Nasal cavity respiratory epithelium epithelial cell of viscerocranial mucosa (primary cell): ENCODE data around the gene PSME2. TPM values are rescaled to one million over a fixed set of nuclear protein-coding genes. Genes with fewer than 3 reads are reported as not detected.

Experiments
- total RNA-seq: library from RNA; depleted of rRNA; stranded (reverse); fragments of >200 nt; gene quantifications from 2 replicates; pipeline ENCODE4 v1.2.3, GENCODE V29; 2014

PSME2 gene
- total RNA-seq, 1 donor from 2014 or later = 51.0 TPM

Other genes starting within 250 kb of the PSME2 start
- 35.2 and 37.6 TPM in 2 replicates for gene DHRS4, start 192.8 kb downstream of the PSME2 start, total RNA-seq
- 13.7 and 16.7 TPM in 2 replicates for gene DHRS4L2, start 157.7 kb downstream of the PSME2 start, total RNA-seq
- gene CARMIL3, start 94.6 kb downstream of the PSME2 start, total RNA-seq = 0.34 and 0.50 TPM in 2 replicates
- not detected in 2 replicates for gene CPNE6, start 75.0 kb downstream of the PSME2 start, total RNA-seq
- gene PCK2, start 52.3 kb downstream of the PSME2 start, total RNA-seq = 137 and 156 TPM in 2 replicates
- gene DCAF11, start 31.8 kb downstream of the PSME2 start, total RNA-seq = 71.3 and 93.3 TPM in 2 replicates
- gene NRL, start 31.7 kb downstream of the PSME2 start, total RNA-seq = 1.1 and 1.7 TPM in 2 replicates
- 0.28 and 0.34 TPM in 2 replicates for gene FITM1, start 16.0 kb downstream of the PSME2 start, total RNA-seq
- gene PSME1, start 10.4 kb downstream of the PSME2 start, total RNA-seq = 87.5 and 111 TPM in 2 replicates
- gene EMC9, start 5.0 kb downstream of the PSME2 start, total RNA-seq = 9.5 and 15.7 TPM in 2 replicates
- 33.7 and 37.6 TPM in 2 replicates for gene RNF31, start 888 bp upstream of the PSME2 start, total RNA-seq
- gene IRF9, start 14.7 kb upstream of the PSME2 start, total RNA-seq = 36.1 and 47.5 TPM in 2 replicates
- 1.4 and 1.9 TPM in 2 replicates for gene REC8, start 25.5 kb upstream of the PSME2 start, total RNA-seq
- gene IPO4, start 42.2 kb upstream of the PSME2 start, total RNA-seq = 51.8 and 54.3 TPM in 2 replicates
- 54.3 and 65.7 TPM in 2 replicates for gene TM9SF1, start 48.8 kb upstream of the PSME2 start, total RNA-seq
- gene TSSK4, start 59.1 kb upstream of the PSME2 start, total RNA-seq = 0.07 TPM in 1 of 2 replicates, not detected in the other
- 48.9 and 52.4 TPM in 2 replicates for gene CHMP4A, start 66.9 kb upstream of the PSME2 start, total RNA-seq
- gene MDP1, start 69.5 kb upstream of the PSME2 start, total RNA-seq = 4.6 and 12.3 TPM in 2 replicates
- 127 and 135 TPM in 2 replicates for gene NEDD8, start 85.8 kb upstream of the PSME2 start, total RNA-seq
- gene GMPR2, start 86.3 kb upstream of the PSME2 start, total RNA-seq = 72.0 and 80.0 TPM in 2 replicates
- gene TINF2, start 96.0 kb upstream of the PSME2 start, total RNA-seq = 57.8 and 143 TPM in 2 replicates
- 87.8 and 123 TPM in 2 replicates for gene TGM1, start 116.6 kb upstream of the PSME2 start, total RNA-seq
- 46.8 and 54.6 TPM in 2 replicates for gene RABGGTA, start 125.0 kb upstream of the PSME2 start, total RNA-seq
- gene DHRS1, start 153.2 kb upstream of the PSME2 start, total RNA-seq = 19.8 and 27.9 TPM in 2 replicates
- gene NOP9, start 153.2 kb upstream of the PSME2 start, total RNA-seq = 34.2 and 36.0 TPM in 2 replicates
- gene CIDEB, start 161.4 kb upstream of the PSME2 start, total RNA-seq = 1.0 and 2.8 TPM in 2 replicates
- 9.6 and 39.9 TPM in 2 replicates for gene LTB4R2, start 163.5 kb upstream of the PSME2 start, total RNA-seq
- gene LTB4R, start 164.9 kb upstream of the PSME2 start, total RNA-seq = 5.5 and 20.0 TPM in 2 replicates
- 0.85 and 1.0 TPM in 2 replicates for gene ADCY4, start 188.5 kb upstream of the PSME2 start, total RNA-seq
- 1.4 and 4.6 TPM in 2 replicates for gene RIPK3, start 193.4 kb upstream of the PSME2 start, total RNA-seq
- gene NFATC4, start 221.6 kb upstream of the PSME2 start, total RNA-seq = 3.4 and 9.5 TPM in 2 replicates